Panc1 (cell line): ENCODE data around the gene PARD3. TPM values are rescaled to one million over a fixed set of nuclear protein-coding genes. Genes with fewer than 3 reads are reported as not detected.

ENCODE experiments used
- ATAC-seq: fragments of 200-7000 bp; cut with Tn5 transposase; 2 replicates; pipeline ENCODE4 v1.9.1; 2020; ENCODE audit warnings: mild to moderate bottlenecking, moderate library complexity
- BruUV-seq: library from RNA; stranded (reverse); fragments of 400-500 nt; replicated peaks from 2 replicates; lab custom pipeline; 2021; lab: Mats Ljungman, UMichigan
- CTCF ChIA-PET: fragments of 300-600 bp; sonication (Branson Sonifier 250); formaldehyde crosslinking; loops from one replicate; lab custom pipeline; 2022; ENCODE audit warnings: antibody characterized with exemption; lab: Charles Lee
- POLR2A ChIA-PET: fragments of 300-600 bp; sonication (Branson Sonifier 250); formaldehyde crosslinking; loops from one replicate; lab custom pipeline; 2022; ENCODE audit warnings: antibody characterized with exemption; lab: Charles Lee
- DNase-seq: peaks from one replicate; pipeline ENCODE4 v3.0.0-alpha.2; 2010; ENCODE audit warnings: low read depth, low spot score
- H3K27ac ChIP-seq: 2 replicates; pipeline ENCODE4 v1.5.1; 2011; ENCODE audit warnings: mild to moderate bottlenecking, low read length, inconsistent platforms
- H3K27me3 ChIP-seq: fragments of 200-500 bp; sonication (Bioruptor generic); 2 replicates; pipeline ENCODE4 v1.6.0; 2014; ENCODE audit warnings: low read length, inconsistent platforms; ENCODE audit not compliant: control insufficient read depth, insufficient read depth
- H3K36me3 ChIP-seq: fragments of 200-500 bp; sonication (Bioruptor generic); 2 replicates; pipeline ENCODE4 v1.5.1; 2014; ENCODE audit warnings: inconsistent platforms, mild to moderate bottlenecking, low read length, moderate library complexity; ENCODE audit not compliant: control insufficient read depth, insufficient read depth
- H3K4me1 ChIP-seq: 2 replicates; pipeline ENCODE4 v1.5.1; 2011; ENCODE audit warnings: inconsistent platforms, mild to moderate bottlenecking, low read length, moderate library complexity; ENCODE audit not compliant: control insufficient read depth, insufficient read depth
- H3K4me3 ChIP-seq, 2 experiments: 2 replicates each; pipeline ENCODE4 v1.5.1; 2011 to 2012; ENCODE audit warnings: low read depth in 2 of 2, low read length in 2 of 2, mild to moderate bottlenecking in 2 of 2, inconsistent platforms in 1 of 2, moderate library complexity in 1 of 2
- H3K9me3 ChIP-seq: fragments of 200-500 bp; sonication (Bioruptor generic); 2 replicates; pipeline ENCODE4 v1.5.1; 2014; ENCODE audit warnings: low read depth, mild to moderate bottlenecking, inconsistent platforms, low read length, moderate library complexity; ENCODE audit not compliant: control insufficient read depth, insufficient read depth
- CTCF ChIP-seq: fragments of 450-650 bp; IDR thresholded peaks from 2 replicates; pipeline ENCODE4 v1.5.1; 2017; ENCODE audit warnings: mild to moderate bottlenecking
- POLR2AphosphoS5 ChIP-seq: IDR thresholded peaks from 2 replicates; pipeline ENCODE4 v1.6.1; 2012; ENCODE audit warnings: mild to moderate bottlenecking, low read depth, low read length, moderate library complexity
- SIN3A ChIP-seq: IDR thresholded peaks from 2 replicates; pipeline ENCODE4 v1.6.1; 2012; ENCODE audit warnings: low read depth, mild to moderate bottlenecking, low read length, moderate library complexity, borderline replicate concordance; ENCODE audit not compliant: insufficient read depth
- TCF7L2 ChIP-seq: IDR thresholded peaks from 2 replicates; pipeline ENCODE4 v1.6.1; 2011; ENCODE audit warnings: mild to moderate bottlenecking, low read depth, low read length, inconsistent platforms
- in situ Hi-C: cut with HindIII; loops from 2 replicates; pipeline ENCODE4 v1.10.0; 2016; ENCODE audit warnings: low sequenced_read_pairs, low pct_unique_long_range_greater_than_20kb
- intact Hi-C: fragments of 100-400 bp; cut with micrococcal nuclease; formaldehyde crosslinking; loops from one replicate; pipeline ENCODE4 v1.10.0; 2022; ENCODE audit not compliant: unreplicated experiment
- total RNA-seq: library from RNA; stranded (reverse); gene quantifications from one replicate; pipeline ENCODE4 v1.2.1, GENCODE V29; 2021; ENCODE audit not compliant: unreplicated experiment
- TF ChIP-seq, protein P1 (sequence below), 2 experiments: IDR thresholded peaks; 2 replicates each; pipeline ENCODE4 v1.6.1; 2011 to 2012; ENCODE audit warnings: low read depth in 2 of 2, control low read depth in 1 of 2, low read length in 1 of 2, mild to moderate bottlenecking in 1 of 2, moderate library complexity in 1 of 2; ENCODE audit not compliant: insufficient read depth in 1 of 2

Gene PARD3
- total RNA-seq, 1 experiment from 2014 or later, result 29.8 TPM

DNA sequence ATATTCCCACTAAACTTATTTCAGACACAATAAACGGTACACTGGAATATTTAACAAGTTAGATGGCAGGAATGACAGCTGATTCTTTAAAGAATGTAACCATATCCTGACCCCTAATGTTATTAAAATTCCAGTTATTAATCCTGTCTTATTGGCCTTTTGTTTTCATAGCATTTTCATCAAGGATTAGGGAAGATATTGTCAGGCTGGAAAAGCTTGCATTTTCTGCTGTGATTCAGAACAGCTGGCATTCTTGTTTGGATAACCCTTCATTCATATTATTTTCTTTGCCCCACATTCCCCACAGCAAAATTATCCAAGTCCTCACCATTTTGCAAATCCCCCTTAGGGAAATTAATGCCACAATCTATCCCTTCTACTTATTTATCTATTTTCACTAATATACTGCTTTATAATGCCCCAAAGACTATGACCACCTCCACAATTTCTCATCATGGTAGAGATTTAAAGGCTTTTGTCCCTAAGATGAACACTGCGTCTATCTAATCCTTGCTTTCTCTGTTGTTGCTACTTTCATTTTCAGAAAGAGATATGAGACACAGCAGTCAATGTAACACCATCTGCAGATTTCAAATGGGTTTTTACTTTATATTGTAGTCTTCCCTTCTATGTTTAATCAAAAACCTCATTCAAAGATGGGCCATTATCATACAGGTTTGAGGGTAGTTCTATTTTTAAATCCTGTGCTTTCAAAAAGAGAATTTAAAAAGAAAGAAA is 475.1 kb downstream of the PARD3 start:
- Histone ChIP-seq H3K36me3 (no peaks in the 10 kb centered on the region; the same call in 1 of the 2 replicates), H3K4me3 (no peak overlapping the region), H3K27me3 (no peaks in the 10 kb centered on the region), H3K4me1 (no peaks in the 10 kb centered on the region), H3K9me3 (no peaks in the 10 kb centered on the region), H3K27ac (no peak overlapping the region)
- ChIA-PET CTCF (no interaction called here), POLR2A (no interaction called here)
- ATAC-seq (no peak), DNase-seq (no peak)
- no TSS peak for BruUV-seq
- no peak for TF ChIP-seq TCF7L2
- TF ChIP-seq CTCF, result no peak
- no peak for TF ChIP-seq POLR2AphosphoS5
- TF ChIP-seq, protein P1, sequence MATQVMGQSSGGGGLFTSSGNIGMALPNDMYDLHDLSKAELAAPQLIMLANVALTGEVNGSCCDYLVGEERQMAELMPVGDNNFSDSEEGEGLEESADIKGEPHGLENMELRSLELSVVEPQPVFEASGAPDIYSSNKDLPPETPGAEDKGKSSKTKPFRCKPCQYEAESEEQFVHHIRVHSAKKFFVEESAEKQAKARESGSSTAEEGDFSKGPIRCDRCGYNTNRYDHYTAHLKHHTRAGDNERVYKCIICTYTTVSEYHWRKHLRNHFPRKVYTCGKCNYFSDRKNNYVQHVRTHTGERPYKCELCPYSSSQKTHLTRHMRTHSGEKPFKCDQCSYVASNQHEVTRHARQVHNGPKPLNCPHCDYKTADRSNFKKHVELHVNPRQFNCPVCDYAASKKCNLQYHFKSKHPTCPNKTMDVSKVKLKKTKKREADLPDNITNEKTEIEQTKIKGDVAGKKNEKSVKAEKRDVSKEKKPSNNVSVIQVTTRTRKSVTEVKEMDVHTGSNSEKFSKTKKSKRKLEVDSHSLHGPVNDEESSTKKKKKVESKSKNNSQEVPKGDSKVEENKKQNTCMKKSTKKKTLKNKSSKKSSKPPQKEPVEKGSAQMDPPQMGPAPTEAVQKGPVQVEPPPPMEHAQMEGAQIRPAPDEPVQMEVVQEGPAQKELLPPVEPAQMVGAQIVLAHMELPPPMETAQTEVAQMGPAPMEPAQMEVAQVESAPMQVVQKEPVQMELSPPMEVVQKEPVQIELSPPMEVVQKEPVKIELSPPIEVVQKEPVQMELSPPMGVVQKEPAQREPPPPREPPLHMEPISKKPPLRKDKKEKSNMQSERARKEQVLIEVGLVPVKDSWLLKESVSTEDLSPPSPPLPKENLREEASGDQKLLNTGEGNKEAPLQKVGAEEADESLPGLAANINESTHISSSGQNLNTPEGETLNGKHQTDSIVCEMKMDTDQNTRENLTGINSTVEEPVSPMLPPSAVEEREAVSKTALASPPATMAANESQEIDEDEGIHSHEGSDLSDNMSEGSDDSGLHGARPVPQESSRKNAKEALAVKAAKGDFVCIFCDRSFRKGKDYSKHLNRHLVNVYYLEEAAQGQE (IDR thresholded peaks at IDR 0.05; ENCODE audit: insufficient read depth in 1 of 2, low read depth in 2 of 2, low read length in 1 of 2), result no peak
- TF ChIP-seq SIN3A, result no peak
- in situ Hi-C loops (no loop called here), intact Hi-C loops (no loop called here)

- intact Hi-C loops (no loop called here), in situ Hi-C loops (no loop called here)
- ChIA-PET CTCF (no interaction called here), POLR2A (no interaction called here)
- Histone ChIP-seq H3K4me3 (no peak overlapping the region), H3K27ac (no peak overlapping the region), H3K9me3 (no peaks in the 10 kb centered on the region), H3K27me3 (no peaks in the 10 kb centered on the region), H3K36me3 (no peaks in the 10 kb centered on the region; the same call in 1 of the 2 replicates), H3K4me1 (no peaks in the 10 kb centered on the region)
- no peak for TF ChIP-seq SIN3A
- TF ChIP-seq POLR2AphosphoS5, result no peak
- TF ChIP-seq, protein P1 (IDR thresholded peaks at IDR 0.05; ENCODE audit: insufficient read depth in 1 of 2, low read depth in 2 of 2, low read length in 1 of 2), result no peak
- TF ChIP-seq TCF7L2, result no peak
- DNase-seq, result no peak
- ATAC-seq, result no peak
- BruUV-seq, result no TSS peak
Observed at GRCh38 chr10:34337917-34338316, 477.2 kb downstream of the PARD3 start.
